MM.1S (cell line): ENCODE data around the gene ABCB4.

Source experiments
- CTCF ChIP-seq: fragments of 300-600 bp; sonication (generic); IDR thresholded peaks from 2 replicates; pipeline ENCODE4 v1.5.1; 2016; ENCODE audit warnings: antibody characterized with exemption, low read length, mixed read lengths
- EZH2phosphoT487 ChIP-seq: fragments of 300-600 bp; sonication (generic); IDR thresholded peaks from 2 replicates; pipeline ENCODE4 v1.6.1; 2018; ENCODE audit warnings: antibody characterized with exemption, low read length

- TF ChIP-seq CTCF, result no peak
- no peak for TF ChIP-seq EZH2phosphoT487
Measured at GRCh38 chr7:87420173-87420572, 55.3 kb downstream of the ABCB4 start.
